NCI-H69 (cell line): ENCODE measurements around the gene SMAD7.
"Not testable (repeated sequence)": the region's sequence is repeated elsewhere in the genome, so short reads cannot be mapped to it uniquely, and the experiment has no call there.

Experiments
- DNase-seq: peaks from one replicate; lab custom pipeline; 2025; lab: John Stamatoyannopoulos, UW

Gene SMAD7

GRCh38 chr18:48876590-48876989 is 74.2 kb downstream of the SMAD7 start:
- DNase-seq, result no peak

- no peak for DNase-seq
These were observed 74.7 kb downstream of the SMAD7 start for GRCh38 chr18:48875942-48876511.

- no peak for DNase-seq
These were observed 75.3 kb downstream of the SMAD7 start for GRCh38 chr18:48875314-48875941.

- DNase-seq, result no peak
These were observed 76.0 kb downstream of the SMAD7 start for GRCh38 chr18:48874701-48875162.

GRCh38 chr18:48874233-48874632 is 76.5 kb downstream of the SMAD7 start:
- DNase-seq, result no peak

GRCh38 chr18:48872234-48873145 is 78.3 kb downstream of the SMAD7 start:
- peak; percentile 92 for DNase-seq

- no peak for DNase-seq
These were observed 79.2 kb downstream of the SMAD7 start for GRCh38 chr18:48871391-48872166.

GRCh38 chr18:48870926-48871325 is 79.8 kb downstream of the SMAD7 start:
- DNase-seq, result not testable (repeated sequence)
